ENCODE data around the gene RBM38.

The RBM38 gene

GRCh38 chr20:57377350-57377749 is 13.8 kb upstream of the RBM38 start:
- H4K20me1 ChIP-seq (ENCODE audit: insufficient read depth, low read length), result peaks cover 3% of the 10 kb centered on the region; the same call in 1 of the 2 replicates
- DNase-seq, result no peak
- peaks cover 9% of the 10 kb centered on the region; the same call in 1 of the 2 replicates for H3K36me3 ChIP-seq (replicated peaks; ENCODE audit: insufficient read depth, low read length)
- H3K79me2 ChIP-seq (ENCODE audit: low read length), result peaks cover 53% of the 10 kb centered on the region
- H3K27ac ChIP-seq (ENCODE audit: low read length), result no peak overlapping the region
- H3K4me1 ChIP-seq (ENCODE audit: low read length), result peaks cover 8% of the 10 kb centered on the region
- no peaks in the 10 kb centered on the region for H3K27me3 ChIP-seq (replicated peaks; ENCODE audit: insufficient read depth, low read length)
- no peak overlapping the region for H2AFZ ChIP-seq (ENCODE audit: low read length)
- H3K4me3 ChIP-seq (ENCODE audit: low read length), result no peak overlapping the region
- peaks cover 21% of the 10 kb centered on the region; the same call in 1 of the 2 replicates for H3F3A ChIP-seq (ENCODE audit: insufficient read depth, low read length)
- no peaks in the 10 kb centered on the region for H3K9me3 ChIP-seq (replicated peaks; ENCODE audit: insufficient read depth, low read length)
- no peak overlapping the region for H3K9ac ChIP-seq (ENCODE audit: low read length)
- H3K4me2 ChIP-seq (ENCODE audit: low read depth, low read length), result no peak overlapping the region
- TF ChIP-seq CTCF (IDR thresholded peaks at IDR 0.05; ENCODE audit: low read length) (no peak), EZH2phosphoT487 (IDR thresholded peaks at IDR 0.05; ENCODE audit: low read length) (no peak), EZH2 (optimal IDR thresholded peaks at IDR 0.05; ENCODE audit: low read depth, low read length) (no peak)
- H3K9me2 ChIP-seq (replicated peaks; ENCODE audit: insufficient read depth, low read length), result no peaks in the 10 kb centered on the region

- no peak overlapping the region for H3K4me2 ChIP-seq (ENCODE audit: low read depth, low read length)
- no peaks in the 10 kb centered on the region for H3K27me3 ChIP-seq (replicated peaks; ENCODE audit: insufficient read depth, low read length)
- no peaks in the 10 kb centered on the region for H3K9me3 ChIP-seq (replicated peaks; ENCODE audit: insufficient read depth, low read length)
- DNase-seq, result no peak
- H3K9ac ChIP-seq (ENCODE audit: low read length), result no peak overlapping the region
- no peak overlapping the region for H3K27ac ChIP-seq (ENCODE audit: low read length)
- peaks cover 3% of the 10 kb centered on the region; the same call in 1 of the 2 replicates for H4K20me1 ChIP-seq (ENCODE audit: insufficient read depth, low read length)
- H3K4me3 ChIP-seq (ENCODE audit: low read length), result no peak overlapping the region
- peaks cover 16% of the 10 kb centered on the region for H3K4me1 ChIP-seq (ENCODE audit: low read length)
- peaks cover 26% of the 10 kb centered on the region for H3F3A ChIP-seq (ENCODE audit: insufficient read depth, low read length)
- no peaks in the 10 kb centered on the region for H3K9me2 ChIP-seq (replicated peaks; ENCODE audit: insufficient read depth, low read length)
- peaks cover 6% of the 10 kb centered on the region; the same call in 1 of the 2 replicates for H3K36me3 ChIP-seq (replicated peaks; ENCODE audit: insufficient read depth, low read length)
- peaks cover 49% of the 10 kb centered on the region for H3K79me2 ChIP-seq (ENCODE audit: low read length)
- no peak for TF ChIP-seq EZH2phosphoT487 (IDR thresholded peaks at IDR 0.05; ENCODE audit: low read length)
- no peak for TF ChIP-seq EZH2 (optimal IDR thresholded peaks at IDR 0.05; ENCODE audit: low read depth, low read length)
- TF ChIP-seq CTCF (IDR thresholded peaks at IDR 0.05; ENCODE audit: low read length), result no peak
- H2AFZ ChIP-seq (ENCODE audit: low read length), result no peak overlapping the region
Observed at GRCh38 chr20:57378107-57378506, 13.1 kb upstream of the RBM38 start.

- DNase-seq, result no peak
- H3K27ac ChIP-seq (ENCODE audit: low read length), result no peak overlapping the region
- peaks cover 22% of the 10 kb centered on the region for H3K4me1 ChIP-seq (ENCODE audit: low read length)
- H3K9me2 ChIP-seq (replicated peaks; ENCODE audit: insufficient read depth, low read length), result no peaks in the 10 kb centered on the region
- H3K9ac ChIP-seq (ENCODE audit: low read length), result no peak overlapping the region
- H3K36me3 ChIP-seq (replicated peaks; ENCODE audit: insufficient read depth, low read length), result peaks cover 4% of the 10 kb centered on the region; the same call in 1 of the 2 replicates
- H3K27me3 ChIP-seq (replicated peaks; ENCODE audit: insufficient read depth, low read length), result no peaks in the 10 kb centered on the region
- no peak overlapping the region for H3K4me3 ChIP-seq (ENCODE audit: low read length)
- H3K9me3 ChIP-seq (replicated peaks; ENCODE audit: insufficient read depth, low read length), result no peaks in the 10 kb centered on the region
- no peak overlapping the region for H3K4me2 ChIP-seq (ENCODE audit: low read depth, low read length)
- H4K20me1 ChIP-seq (ENCODE audit: insufficient read depth, low read length), result peaks cover 3% of the 10 kb centered on the region; the same call in 1 of the 2 replicates
- TF ChIP-seq EZH2 (optimal IDR thresholded peaks at IDR 0.05; ENCODE audit: low read depth, low read length) (no peak), EZH2phosphoT487 (IDR thresholded peaks at IDR 0.05; ENCODE audit: low read length) (no peak), CTCF (IDR thresholded peaks at IDR 0.05; ENCODE audit: low read length) (no peak)
- H3K79me2 ChIP-seq (ENCODE audit: low read length), result peaks cover 47% of the 10 kb centered on the region
- H2AFZ ChIP-seq (ENCODE audit: low read length), result no peak overlapping the region
- peaks cover 33% of the 10 kb centered on the region for H3F3A ChIP-seq (ENCODE audit: insufficient read depth, low read length)
Observed at GRCh38 chr20:57378646-57379262, 12.4 kb upstream of the RBM38 start.
